GM19240 (cell line): Measurements from ENCODE around the gene ZNF469.
"Not testable (repeated sequence)": the region's sequence is repeated elsewhere in the genome, so short reads cannot be mapped to it uniquely, and the experiment has no call there.

Experiments
- DNase-seq: peaks from one replicate; pipeline ENCODE4 v3.0.0; 2011; ENCODE audit warnings: low spot score; ENCODE audit not compliant: insufficient read length

Gene ZNF469

DNA sequence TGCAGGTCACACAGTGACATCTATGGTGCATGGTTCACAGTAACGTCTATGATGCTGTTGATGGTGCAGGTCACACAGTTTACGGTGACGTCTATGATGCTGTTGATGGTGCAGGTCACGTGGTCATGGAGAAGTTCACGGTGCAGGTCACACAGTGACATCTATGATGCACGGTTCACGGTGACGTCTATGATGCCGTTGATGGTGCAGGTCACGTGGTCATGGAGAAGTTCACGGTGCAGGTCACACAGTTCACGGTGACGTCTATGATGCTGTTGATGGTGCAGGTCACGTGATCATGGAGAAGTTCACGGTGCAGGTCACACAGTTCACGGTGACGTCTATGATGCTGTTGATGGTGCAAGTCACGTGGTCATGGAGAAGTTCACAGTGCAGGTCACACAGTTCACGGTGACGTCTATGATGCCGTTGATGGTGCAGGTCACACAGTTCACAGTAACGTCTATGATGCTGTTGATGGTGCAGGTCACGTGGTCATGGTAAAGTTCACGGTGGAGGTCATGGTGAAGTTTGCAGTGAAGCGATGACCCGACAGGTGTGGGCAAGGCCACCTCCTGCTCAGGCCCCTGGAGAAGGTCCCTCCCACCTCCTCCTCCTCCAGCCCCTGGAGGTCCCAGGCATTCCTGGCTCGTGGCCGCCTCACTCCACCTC is 27.7 kb downstream of the ZNF469 start:
- DNase-seq = not testable (repeated sequence)

DNA sequence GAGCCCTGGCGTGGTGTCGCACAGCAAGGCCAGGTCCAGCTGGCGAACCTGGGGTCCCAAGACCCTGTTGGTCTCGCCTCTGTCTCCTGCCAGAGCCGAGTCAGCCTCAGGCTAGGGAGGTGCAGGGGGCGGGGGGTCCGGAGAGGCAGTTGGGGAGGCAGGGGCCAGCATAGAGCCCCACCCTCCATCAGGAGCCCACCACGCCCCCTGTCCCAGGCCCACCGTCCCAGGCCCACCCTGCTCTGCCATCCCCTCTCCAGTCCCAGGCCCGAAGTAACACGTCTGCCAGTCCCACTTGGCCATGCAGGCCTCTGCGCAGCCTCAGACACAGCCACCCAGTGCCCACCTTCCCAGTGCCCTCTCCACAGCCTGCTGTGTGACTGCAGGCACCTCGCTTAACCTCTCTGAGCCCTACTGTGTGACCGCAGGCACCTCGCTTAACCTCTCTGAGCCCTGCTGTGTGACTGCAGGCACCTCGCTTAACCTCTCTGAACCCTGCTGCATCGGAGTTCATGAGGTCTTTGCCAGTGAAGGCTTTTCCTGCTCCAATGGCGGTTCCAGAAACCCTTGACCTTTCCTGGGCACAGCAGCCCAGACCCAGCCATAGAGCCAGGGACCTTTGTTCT is 29.3 kb downstream of the ZNF469 start:
- DNase-seq = no peak

DNA sequence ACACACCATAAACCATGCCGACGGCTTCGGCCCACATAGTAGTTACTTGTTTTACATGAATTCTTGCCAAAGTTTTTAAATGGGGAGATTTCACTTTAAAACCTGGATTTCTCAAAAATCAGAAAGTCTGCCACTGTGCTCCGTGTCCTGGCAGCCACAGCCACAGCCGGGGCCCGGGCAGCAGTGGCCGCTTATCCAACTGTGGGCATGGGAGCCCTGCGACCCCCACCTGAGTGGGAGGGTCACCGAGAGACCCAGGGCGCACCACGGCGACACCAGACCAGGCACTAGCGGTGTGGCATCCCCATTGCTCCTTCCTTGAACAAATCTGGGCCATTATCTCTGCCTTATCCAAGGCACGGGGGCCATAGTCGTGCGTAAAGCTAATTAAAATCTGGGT is 30.0 kb downstream of the ZNF469 start:
- no peak for DNase-seq

DNA sequence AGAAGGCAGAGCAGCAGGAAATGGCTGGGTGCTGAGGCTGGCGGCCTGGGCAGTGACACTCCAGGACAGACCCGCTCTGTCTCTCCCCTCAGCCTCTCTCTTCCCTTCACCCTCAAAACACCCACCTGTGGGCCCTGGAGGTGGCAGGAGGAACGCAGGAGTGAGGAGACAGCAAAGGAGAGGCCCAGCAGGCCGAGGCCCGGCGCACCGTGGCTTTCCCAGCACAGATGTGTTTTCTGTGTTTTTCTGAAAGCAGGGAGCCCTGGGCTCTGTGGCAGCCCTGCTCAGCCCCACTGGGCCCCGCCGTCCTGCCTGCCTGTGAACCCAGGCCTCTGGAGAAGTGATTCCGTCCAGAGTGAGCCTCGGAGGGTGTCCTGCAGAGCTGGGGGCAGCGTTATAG is 30.5 kb downstream of the ZNF469 start:
- no peak for DNase-seq

DNA sequence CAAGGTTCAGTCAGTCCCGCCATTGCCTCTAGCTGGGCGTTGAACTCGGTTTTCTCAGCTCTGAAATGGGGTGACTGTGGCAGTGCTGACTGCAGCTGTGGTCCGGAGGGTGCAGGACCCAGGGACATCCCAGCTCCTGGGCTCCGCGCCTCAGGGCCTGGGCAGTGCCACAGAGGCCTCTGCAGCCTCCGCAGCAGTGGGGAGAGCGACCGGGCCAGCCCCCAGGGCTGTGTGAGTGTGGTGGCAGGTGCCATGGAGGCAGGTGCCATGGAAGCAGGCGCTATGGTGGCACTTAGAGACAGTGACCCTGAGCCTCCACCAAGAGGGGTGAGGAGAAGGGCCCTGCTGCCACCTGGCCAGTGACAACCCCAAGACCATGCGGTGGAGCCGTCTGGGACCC is 30.9 kb downstream of the ZNF469 start:
- DNase-seq = no peak

DNA sequence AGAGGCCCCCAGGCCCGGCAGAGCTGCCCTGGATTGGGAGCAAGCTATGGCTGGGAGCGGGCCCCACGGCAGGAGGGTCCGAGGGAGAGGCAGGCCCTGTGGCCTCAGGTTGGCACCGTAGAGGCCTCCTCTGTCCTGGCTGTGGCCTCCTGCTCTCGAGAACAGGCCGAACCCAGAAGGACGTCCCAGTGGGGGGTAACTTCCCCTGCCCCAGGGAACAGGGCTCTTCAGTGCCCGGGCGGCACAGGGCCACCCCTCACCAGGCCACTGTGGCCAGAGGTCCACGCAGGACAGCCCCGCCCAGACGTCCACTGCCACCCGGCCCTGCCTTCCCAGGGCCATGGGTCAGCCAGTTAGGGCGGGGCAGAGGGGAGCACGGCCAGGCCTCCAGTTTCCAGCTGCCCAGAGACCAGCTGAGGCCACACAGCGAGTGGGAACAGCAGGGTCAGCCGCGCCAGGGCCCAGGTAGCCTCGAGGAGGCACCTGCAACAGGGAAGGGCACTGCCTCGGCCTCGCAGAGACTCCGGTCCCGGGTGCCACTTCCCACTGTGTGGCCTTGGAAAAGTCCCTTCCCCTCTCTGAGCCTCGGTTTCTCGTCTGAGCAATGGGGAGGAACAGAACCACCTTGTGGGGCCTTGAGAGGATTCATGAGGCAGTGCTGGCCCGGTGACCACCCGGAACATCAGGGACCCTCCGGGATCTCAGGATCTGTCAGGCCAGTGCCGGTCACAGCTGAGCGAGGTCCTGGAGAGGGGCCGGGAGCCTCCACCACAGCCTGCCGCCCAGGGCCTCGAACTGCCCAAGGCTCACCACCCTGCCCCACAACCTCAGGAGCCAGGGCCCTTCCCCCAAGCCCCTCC is 32.0 kb downstream of the ZNF469 start:
- DNase-seq = no peak

DNA sequence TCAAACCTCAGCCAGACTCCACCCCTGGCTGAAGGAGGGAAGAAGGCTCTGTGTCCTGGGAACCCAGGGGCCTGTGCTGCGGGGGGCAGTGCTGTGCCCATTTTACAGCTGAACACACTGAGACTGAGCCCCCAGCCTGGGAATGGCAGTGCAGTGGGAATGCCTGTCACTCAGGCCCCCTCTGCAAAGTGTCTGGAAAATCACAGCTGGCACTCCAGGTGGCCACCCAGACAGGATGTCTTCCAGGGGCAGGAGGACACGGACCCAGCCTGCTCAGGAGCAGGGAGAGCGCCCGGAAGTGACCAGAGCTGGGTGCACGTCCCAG is 32.6 kb downstream of the ZNF469 start:
- no peak for DNase-seq

DNA sequence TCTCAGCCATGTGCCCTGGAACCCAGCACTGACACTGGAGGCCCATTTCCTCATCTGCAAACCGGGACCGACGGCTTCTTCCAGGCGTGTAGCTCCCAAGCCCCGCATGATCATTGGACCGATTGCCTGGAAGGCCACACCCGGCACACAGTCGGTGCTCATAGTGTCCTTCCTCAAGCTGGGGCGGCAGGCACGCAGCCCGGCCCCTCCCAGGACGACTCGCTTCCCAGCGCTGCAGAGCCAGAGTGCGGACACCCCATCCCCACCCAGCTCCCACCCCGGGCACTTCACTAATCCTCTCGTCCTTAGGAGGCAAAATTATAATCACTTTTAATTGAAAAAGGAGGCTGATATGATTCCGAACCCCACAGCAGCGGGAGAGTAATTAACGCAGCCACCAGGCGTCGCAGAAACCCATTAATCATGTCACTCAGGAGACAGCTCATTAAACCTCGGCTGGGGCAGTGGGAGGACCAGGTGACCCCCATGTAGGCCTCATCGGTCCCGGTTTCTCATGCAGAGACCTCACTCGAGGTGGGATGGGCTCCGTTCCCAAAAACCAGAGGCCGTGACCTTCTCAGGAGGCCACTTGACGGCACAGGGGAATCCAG is 33.1 kb downstream of the ZNF469 start:
- no peak for DNase-seq

DNA sequence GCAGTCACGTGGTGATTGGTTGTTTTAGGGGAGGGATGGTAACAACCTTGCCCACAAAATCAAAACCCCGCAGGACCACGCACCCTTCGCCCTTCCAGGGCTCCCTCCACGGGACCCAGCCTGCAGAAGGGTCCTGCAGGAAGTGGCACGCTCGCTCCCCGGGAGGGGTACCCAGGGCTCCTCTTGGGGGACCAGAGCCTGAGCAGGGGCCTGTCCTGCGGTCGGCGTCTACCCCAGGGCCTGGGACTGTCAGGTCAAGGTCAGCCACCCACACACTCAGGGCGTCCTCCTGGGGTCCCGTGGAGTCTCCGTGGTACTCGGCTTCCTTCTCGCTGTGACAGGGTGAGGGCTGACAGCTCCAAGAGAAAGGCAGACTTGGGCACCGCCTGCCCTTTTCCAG is 33.9 kb downstream of the ZNF469 start:
- DNase-seq = no peak

DNA sequence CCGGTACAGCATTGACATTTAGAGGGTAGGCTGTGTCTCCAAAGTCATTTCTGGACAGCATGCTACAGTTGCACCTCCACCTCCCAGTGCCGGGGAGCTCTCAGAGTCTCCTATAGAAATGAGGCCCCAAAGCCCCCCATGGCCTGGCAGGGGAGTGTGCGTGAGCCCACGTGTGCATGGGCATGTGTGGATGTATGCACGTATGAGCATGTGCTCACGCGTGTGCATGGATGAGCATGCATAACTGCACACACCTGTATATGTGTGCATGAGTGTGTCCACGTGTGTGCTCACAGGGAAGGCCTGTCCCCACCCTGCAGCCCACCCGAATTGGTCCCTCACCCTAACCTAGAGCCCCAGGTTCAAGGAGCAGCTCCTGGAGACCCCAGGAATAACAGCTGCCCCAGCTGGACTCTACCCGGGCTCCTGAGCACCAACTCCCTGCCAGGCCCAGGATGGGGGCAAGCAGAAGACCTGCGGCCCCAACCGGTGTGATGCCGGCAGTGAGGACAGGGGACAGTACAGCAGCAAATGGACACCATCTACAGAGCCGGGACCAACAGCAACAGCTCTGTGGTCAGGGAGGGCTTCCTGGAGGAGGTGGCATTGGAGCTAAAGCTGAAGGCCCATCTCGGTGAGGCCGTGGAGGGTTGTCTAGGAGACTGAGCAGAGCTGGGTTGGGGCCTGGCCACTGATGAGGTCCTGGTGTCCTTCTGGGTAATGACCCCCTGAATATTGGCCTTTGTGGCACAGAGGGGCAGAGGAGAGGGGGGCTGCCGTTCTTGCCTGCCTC is 35.1 kb downstream of the ZNF469 start:
- no peak for DNase-seq

DNA sequence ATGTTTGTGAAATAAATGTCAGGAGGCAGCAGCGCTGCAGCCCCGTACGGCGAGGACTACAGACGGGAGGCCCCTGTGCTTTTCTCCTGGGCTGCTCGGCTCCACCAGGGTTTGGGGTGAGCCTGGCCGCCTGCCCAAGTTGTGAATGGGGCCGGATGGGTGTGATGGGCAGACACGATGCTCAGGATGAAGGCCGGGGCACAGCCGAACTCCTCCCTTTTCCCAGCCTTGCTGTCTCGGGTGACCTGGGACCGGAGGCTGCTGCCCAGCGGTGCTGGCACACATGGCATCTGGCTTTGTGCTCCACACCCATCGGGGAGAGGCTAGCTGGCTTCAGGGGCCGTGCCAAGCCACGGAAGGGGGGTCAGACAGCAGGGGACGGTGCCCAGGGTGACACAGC is 36.1 kb downstream of the ZNF469 start:
- no peak for DNase-seq

DNA sequence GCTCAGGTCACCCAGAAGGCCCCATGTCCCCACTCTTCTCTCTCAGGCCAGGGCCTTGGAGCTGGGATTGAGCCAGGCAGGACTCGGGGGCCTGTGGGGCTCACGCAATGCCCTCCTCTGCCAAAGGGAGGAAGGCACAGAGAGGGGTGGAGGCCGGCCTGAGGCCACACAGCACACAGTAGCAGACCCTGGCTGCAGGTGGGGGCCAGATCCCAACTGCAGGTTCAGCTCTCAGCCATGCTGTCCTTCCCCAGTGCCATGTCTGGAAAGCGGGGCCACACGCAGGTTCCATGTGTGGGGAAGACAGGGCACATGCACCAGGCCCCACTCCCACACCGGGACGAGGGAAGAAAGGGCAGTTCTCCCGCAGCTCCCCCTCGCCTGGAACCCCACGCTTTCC is 37.0 kb downstream of the ZNF469 start:
- DNase-seq = no peak

DNA sequence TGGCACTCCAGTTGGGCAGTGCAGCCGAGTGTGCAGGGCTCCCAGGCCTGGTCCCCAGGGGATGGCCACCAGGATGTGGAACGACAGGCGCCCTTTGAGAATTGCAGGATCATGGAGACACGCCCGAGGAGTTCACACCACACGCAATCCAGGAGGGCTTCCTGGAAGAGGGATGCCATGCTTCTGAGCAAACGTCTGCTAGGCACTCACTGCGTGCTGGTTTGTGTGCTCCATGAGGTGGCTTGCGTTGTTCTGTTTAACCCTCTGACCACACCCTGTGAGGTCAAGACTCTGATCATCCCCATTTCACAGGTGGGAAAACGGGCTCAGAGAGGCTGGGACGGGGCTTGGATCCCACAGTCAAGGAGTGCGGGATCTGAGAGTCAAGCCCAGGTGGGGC is 37.7 kb downstream of the ZNF469 start:
- DNase-seq = no peak

DNA sequence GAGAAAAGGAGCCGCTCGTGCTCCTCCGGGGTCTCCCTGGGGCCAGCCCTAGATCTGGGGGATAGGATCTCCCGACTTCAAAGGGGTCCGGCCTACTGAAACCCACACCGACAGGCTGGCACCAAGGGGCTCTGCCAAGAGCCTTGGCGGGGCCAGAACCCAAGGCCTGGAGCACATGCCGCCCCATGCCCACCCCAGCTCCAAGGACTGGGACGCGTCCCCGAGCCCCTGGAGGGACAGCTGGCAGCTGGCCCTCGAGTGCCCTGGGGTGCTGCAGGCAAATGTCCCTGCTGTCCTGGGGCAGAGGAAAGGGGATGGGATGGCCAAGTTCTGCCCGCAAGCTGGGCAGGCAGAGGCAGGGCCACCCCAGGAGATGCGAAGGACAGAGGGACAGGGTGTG is 38.5 kb downstream of the ZNF469 start:
- DNase-seq = no peak

DNA sequence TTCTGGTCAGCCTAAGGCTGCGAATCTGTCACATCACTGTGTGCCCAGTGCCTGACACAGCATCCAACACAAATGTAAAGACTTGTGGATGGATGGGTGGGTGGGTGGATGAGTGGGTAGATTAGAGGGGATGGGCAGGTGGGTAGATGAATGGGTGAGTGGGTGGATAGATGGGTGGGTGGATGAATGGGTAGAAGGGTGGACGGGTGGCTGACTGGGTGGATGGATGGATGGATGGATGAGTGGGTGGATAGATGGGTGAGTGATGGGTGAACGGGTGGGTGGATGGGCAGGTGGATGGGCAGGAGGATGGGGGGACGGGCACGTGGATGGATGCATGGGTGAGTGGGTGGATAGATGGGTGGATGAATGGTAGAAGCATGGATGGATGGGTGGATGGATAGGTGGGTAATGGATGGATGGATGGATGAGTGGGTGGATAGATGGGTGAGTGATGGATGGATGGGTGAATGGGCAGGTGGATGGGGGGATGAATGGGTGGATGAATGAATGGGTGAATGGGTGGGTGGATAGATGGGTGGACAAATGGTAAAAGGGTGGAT is 39.2 kb downstream of the ZNF469 start:
- no peak for DNase-seq

DNA sequence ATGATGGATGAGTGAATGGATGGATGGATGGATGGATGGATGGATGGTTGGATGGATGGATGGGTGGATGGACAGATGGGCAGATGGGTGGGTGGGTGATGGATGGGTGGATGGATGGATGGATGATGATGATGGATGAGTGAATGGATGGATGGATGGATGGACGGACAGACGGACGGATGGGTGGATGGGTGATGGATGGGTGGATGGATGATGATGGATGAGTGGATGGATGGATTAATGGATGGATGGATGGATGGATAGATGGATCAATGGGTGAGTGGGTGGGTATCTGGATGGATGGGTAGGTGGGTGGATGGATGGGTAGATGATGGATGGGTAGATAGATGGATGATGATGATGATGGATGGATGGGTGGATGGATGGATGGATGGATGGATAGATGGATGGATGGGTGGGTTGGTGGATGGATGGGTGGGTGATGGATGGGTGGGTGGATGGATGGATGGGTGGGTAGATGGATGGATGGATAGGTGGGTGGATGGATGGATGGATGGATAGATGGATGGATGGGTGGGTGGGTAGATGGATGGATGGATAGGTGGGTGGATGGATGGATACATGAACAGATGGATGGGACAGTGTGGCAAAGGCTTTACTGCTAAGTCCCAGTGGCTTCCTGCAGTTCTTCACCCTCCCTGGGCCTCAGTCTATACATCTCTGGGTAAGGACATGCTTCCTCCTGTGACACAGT is 40.1 kb downstream of the ZNF469 start:
- DNase-seq = no peak

DNA sequence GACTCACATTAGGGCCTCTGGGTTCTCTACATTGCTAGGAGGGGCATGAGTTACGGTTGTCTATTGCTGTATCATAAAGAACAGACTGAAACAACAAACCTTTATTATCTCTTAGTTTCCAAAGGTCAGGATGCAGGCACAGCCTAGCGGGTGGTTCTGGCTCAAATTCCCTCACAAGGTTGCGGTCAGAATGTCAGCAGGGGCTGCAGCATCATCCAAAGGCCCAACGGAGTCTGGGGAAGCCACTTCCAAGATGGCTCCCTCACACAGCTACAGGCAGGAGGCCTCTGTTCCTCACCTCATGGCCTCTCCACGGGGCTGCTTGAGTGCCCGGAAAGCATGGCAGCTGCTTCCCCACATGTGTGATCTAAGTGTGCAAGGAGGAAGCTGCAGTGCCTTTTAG is 40.7 kb downstream of the ZNF469 start:
- DNase-seq = no peak

DNA sequence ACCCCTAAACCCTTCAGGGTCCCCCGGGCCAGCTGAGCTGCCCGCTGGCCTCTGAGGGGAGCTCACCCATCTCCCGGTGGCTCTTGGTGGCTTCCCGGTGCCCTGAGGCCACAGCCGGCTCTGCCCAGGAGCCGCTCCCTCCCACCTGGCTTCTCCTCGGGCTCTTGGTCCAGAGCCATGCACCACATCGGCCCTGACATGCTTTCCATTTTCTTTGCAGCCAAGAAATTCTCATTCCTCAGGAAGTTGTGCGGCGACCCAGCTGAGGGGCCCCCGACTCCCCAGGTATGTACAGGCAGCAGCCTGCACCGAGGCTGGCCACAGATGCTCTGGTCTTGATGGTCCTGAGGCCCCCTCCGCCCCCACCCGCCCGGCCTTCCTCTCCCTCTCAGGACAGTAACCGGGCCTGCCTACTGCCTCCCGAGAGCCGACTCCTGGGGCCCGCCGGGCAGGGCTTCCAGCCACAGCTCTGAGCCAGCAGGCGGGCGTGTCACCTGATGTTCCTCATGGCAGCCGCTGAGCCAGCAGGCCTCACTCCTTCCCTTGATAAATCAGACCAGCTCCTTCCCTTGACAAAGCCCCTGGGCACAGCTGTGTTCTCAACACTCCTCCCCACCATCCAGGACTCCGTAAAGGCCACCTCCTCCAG is 42.0 kb downstream of the ZNF469 start:
- no peak for DNase-seq

DNA sequence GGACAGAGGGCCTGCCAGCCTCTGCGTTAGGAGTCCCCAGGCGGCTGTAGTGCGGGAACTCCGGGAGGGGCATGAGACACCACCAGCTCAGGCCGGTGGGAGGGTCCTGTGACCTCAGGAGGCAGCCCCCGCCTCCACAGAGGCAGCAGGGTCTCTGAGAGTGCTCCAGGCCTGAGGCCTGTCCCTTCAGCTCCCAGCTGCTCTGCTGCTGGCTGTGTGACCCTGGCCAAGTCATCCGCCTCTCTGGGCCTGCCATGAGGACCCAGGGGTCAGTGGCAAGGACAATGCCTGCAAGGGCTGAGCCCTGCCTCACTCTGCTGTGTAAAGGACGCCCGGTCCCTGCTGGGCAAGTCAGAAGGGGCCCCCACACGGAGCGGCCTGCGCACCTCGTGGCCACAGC is 43.3 kb downstream of the ZNF469 start:
- DNase-seq = no peak

DNA sequence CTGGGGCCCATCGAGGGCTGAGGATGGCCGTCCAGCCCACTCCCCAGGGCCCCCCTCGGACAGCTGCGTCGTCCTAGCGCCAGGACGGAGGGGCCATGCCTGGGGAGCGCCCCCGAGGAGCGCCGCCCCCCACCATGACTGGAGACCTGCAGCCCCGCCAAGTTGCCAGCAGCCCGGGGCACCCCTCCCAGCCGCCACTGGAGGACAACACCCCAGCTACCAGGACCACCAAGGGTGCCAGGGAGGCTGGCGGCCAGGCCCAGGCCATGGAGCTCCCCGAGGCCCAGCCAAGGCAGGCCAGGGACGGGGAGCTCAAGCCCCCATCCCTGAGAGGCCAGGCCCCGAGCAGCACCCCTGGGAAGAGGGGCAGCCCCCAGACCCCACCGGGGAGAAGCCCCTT is 44.6 kb downstream of the ZNF469 start:
- DNase-seq = no peak
